GM12878 (cell line): ENCODE results near the gene IGLL5. TPM values are rescaled to one million over a fixed set of nuclear protein-coding genes. Genes with fewer than 3 reads are reported as not detected.

Source experiments
- ATAC-seq: fragments of 200-7000 bp; cut with Tn5 transposase; 3 replicates; pipeline ENCODE4 v1.9.1; 2020; ENCODE audit warnings: mild to moderate bottlenecking, moderate library complexity
- BruUV-seq: library from RNA; stranded (reverse); fragments of 400-500 nt; replicated peaks from 2 replicates; lab custom pipeline; 2021; lab: Mats Ljungman, UMichigan
- CTCF ChIA-PET: fragments of 300-600 bp; sonication (Branson Sonifier 250); formaldehyde crosslinking; extraction: SDS; loops from one replicate; lab custom pipeline; 2021; ENCODE audit warnings: inconsistent platforms; lab: Yijun Ruan, JAX
- POLR2A ChIA-PET: fragments of 350-600 bp; formaldehyde crosslinking; extraction: SDS; loops from one replicate; lab custom pipeline; 2021; ENCODE audit warnings: inconsistent platforms; lab: Charles Lee
- RAD21 ChIA-PET: fragments of 300-600 bp; sonication (Branson Sonifier 250); formaldehyde crosslinking; loops from one replicate; lab custom pipeline; 2023; ENCODE audit warnings: antibody characterized with exemption; ENCODE audit not compliant: unreplicated experiment; lab: Charles Lee
- SMC1A ChIA-PET: fragments of 300-600 bp; sonication (Branson Sonifier 250); formaldehyde crosslinking; loops from one replicate; lab custom pipeline; 2023; ENCODE audit not compliant: unreplicated experiment, uncharacterized antibody; lab: Charles Lee
- DNase-seq: peaks from one replicate; pipeline ENCODE4 v3.0.0-alpha.2; 2011; ENCODE audit warnings: low read depth, low spot score
- FAIRE-seq: peaks from 3 replicates; lab custom pipeline; 2011; peaks lifted over from hg19 to GRCh38; lab: Jason Lieb, UNC
- H2AFZ ChIP-seq: 2 replicates; pipeline ENCODE4 v1.6.0; 2011; ENCODE audit warnings: low read depth, low read length, control low read depth; ENCODE audit not compliant: control insufficient read depth
- H3K27ac ChIP-seq: 2 replicates; pipeline ENCODE4 v1.5.1; 2011; ENCODE audit warnings: control low read depth; ENCODE audit not compliant: control insufficient read depth, insufficient read depth
- H3K27me3 ChIP-seq, 2 experiments: replicated peaks in 1 of 2; 2 replicates each; pipeline versions ENCODE4 v1.6.0 to v1.6.1; 2011; ENCODE audit warnings: low read length in 1 of 2; ENCODE audit not compliant: control insufficient read depth in 2 of 2, insufficient read depth in 2 of 2
- H3K36me3 ChIP-seq, 2 experiments: 2 replicates each; pipeline ENCODE4 v1.5.1; 2011; ENCODE audit warnings: low read length in 1 of 2; ENCODE audit not compliant: control insufficient read depth in 2 of 2, insufficient read depth in 2 of 2
- H3K4me1 ChIP-seq: 2 replicates; pipeline ENCODE4 v1.6.1; 2011; ENCODE audit warnings: mild to moderate bottlenecking, low read length, moderate library complexity, mixed read lengths; ENCODE audit not compliant: control insufficient read depth, insufficient read depth
- H3K4me2 ChIP-seq: 2 replicates; pipeline ENCODE4 v1.6.0; 2011; ENCODE audit warnings: control low read depth; ENCODE audit not compliant: control insufficient read depth, insufficient read depth
- H3K4me3 ChIP-seq: fragments of 200-600 bp; sonication (generic); 2 replicates; pipeline ENCODE4 v1.5.1; 2016
- H3K79me2 ChIP-seq: 2 replicates; pipeline ENCODE4 v1.6.0; 2011; ENCODE audit warnings: low read length; ENCODE audit not compliant: control insufficient read depth, insufficient read depth
- H3K9ac ChIP-seq: 2 replicates; pipeline ENCODE4 v1.8.0; 2011; ENCODE audit warnings: low read length, control low read depth, mixed read lengths; ENCODE audit not compliant: control insufficient read depth, insufficient read depth
- H3K9me3 ChIP-seq: replicated peaks from 3 replicates; pipeline ENCODE4 v1.5.1; 2011; ENCODE audit warnings: mild to moderate bottlenecking, low read length; ENCODE audit not compliant: control insufficient read depth, insufficient read depth
- H4K20me1 ChIP-seq: 2 replicates; pipeline ENCODE4 v1.6.0; 2011; ENCODE audit not compliant: control insufficient read depth, insufficient read depth
- CHD4 ChIP-seq: fragments of 200-600 bp; sonication (generic); IDR thresholded peaks from 2 replicates; pipeline ENCODE4 v1.6.1; 2016; ENCODE audit warnings: mild to moderate bottlenecking
- LARP7 ChIP-seq: fragments of 450-650 bp; IDR thresholded peaks from 2 replicates; pipeline ENCODE4 v1.6.1; 2017; ENCODE audit warnings: mild to moderate bottlenecking
- POLR2AphosphoS2 ChIP-seq: IDR thresholded peaks from 2 replicates; pipeline ENCODE4 v1.6.1; 2011; ENCODE audit warnings: low read depth, mild to moderate bottlenecking, low read length, improper control_type of control experiment, moderate library complexity
- ZNF217 ChIP-seq: fragments of 450-650 bp; IDR thresholded peaks from 2 replicates; pipeline ENCODE4 v1.6.1; 2017; ENCODE audit warnings: antibody characterized with exemption, mild to moderate bottlenecking
- WGBS: methylation state at CpG from one replicate; pipeline ENCODE4 v1.1.6; 2016; ENCODE audit warnings: low lambda C conversion rate; ENCODE audit not compliant: insufficient replicate concordance, insufficient coverage; ENCODE audit errors: missing lambda C conversion rate; 5-methylcytosine and 5-hydroxymethylcytosine counted together
- in situ Hi-C: fragments of 300-500 bp; cut with MboI; formaldehyde crosslinking; loops from 9 replicates; pipeline ENCODE4 v1.14.3; 2018; ENCODE audit warnings: mixed read lengths
- intact Hi-C: fragments of 100-400 bp; cut with micrococcal nuclease; formaldehyde crosslinking; loops from one replicate; pipeline ENCODE4 v1.14.2; 2022; ENCODE audit not compliant: unreplicated experiment
- polyA plus RNA-seq, 11 experiments: library from polyadenylated mRNA; depleted of rRNA in 4 of 11; unstranded in 6 of 11; stranded (reverse) in 5 of 11; fragments of >200 nt; fragmentation: Nextera tagmentation in 4 of 11; fragmentation: Illumina TruSeq in 1 of 11; extraction: Ambion mirVana in 4 of 11; extraction: Trizol in 1 of 11; gene quantifications; 1 replicate in 1 of 11; 2 replicates in 10 of 11; pipeline versions ENCODE4 v1.2.1 to v1.2.3, GENCODE V29; 2011 to 2016; ENCODE audit warnings: inconsistent platforms in 2 of 11, missing spikeins in 2 of 11, low read depth in 1 of 11
- total RNA-seq, 4 experiments: library from RNA; depleted of rRNA in 3 of 4; stranded (reverse); fragments of >200 nt in 3 of 4; fragmentation: Illumina TruSeq in 1 of 4; extraction: Trizol in 1 of 4; gene quantifications; 2 replicates each; pipeline versions ENCODE4 v1.2.1 to v1.2.3, GENCODE V29; 2013 to 2021
- TF ChIP-seq, protein P1 (sequence below): fragments of 450-650 bp; IDR thresholded peaks from 2 replicates; pipeline ENCODE4 v1.6.1; 2016; ENCODE audit warnings: mild to moderate bottlenecking

Gene IGLL5
- total and polyA plus RNA-seq, 10 of the 15 experiments (the other 5 are each of a cell fraction or from before 2014, with no cell fraction given) = not detected

- RAD21 ChIA-PET = interaction anchor here (1.0 to 9.3 kb wide), 9 partner anchors 8 to 109 kb away, joined by 3 to 174 read pairs (median 5); no protein-coding TSS in a partner anchor
- H3K79me2 ChIP-seq = no peaks in the 10 kb centered on the region
- no peaks in the 10 kb centered on the region for H4K20me1 ChIP-seq
- H3K4me3 ChIP-seq = no peak overlapping the region
- DNase-seq = no peak
- H3K27ac ChIP-seq = no peak overlapping the region
- no peak for FAIRE-seq
- in situ Hi-C loops = no loop called here
- no peaks in the 10 kb centered on the region for H3K36me3 ChIP-seq
- no peak overlapping the region for H3K9ac ChIP-seq
- TF ChIP-seq LARP7 (no peak), POLR2AphosphoS2 (no peak), ZNF217 (no peak), CHD4 (no peak)
- TF ChIP-seq, protein P1, sequence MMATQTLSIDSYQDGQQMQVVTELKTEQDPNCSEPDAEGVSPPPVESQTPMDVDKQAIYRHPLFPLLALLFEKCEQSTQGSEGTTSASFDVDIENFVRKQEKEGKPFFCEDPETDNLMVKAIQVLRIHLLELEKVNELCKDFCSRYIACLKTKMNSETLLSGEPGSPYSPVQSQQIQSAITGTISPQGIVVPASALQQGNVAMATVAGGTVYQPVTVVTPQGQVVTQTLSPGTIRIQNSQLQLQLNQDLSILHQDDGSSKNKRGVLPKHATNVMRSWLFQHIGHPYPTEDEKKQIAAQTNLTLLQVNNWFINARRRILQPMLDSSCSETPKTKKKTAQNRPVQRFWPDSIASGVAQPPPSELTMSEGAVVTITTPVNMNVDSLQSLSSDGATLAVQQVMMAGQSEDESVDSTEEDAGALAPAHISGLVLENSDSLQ = no peak
- TF ChIP-seq, all 136 proteins: peak for 0
- Histone ChIP-seq H3K4me1 (peaks cover 18% of the 10 kb centered on the region), H3K27me3 (no peaks in the 10 kb centered on the region), H3K4me2 (no peak overlapping the region), H2AFZ (no peak overlapping the region), H3K9me3 (no peaks in the 10 kb centered on the region)
- intact Hi-C loops = loop anchor here (10.0 kb wide), 1 partner anchor 278 kb away; no protein-coding TSS in a partner anchor
- POLR2A ChIA-PET = no interaction called here
- CTCF ChIA-PET = interaction anchor here (1.2 to 12.5 kb wide), 9 partner anchors 9 to 280 kb away, joined by 5 to 551 read pairs (median 13); no protein-coding TSS in a partner anchor
- no TSS peak for BruUV-seq
- no peak for ATAC-seq
- SMC1A ChIA-PET = interaction anchor here (0.8 to 7.6 kb wide), 14 partner anchors 9 to 110 kb away, joined by 3 to 201 read pairs (median 4); no protein-coding TSS in a partner anchor
- 27% methylated on average over 2 of the region's 2 CpGs for WGBS
These were observed 40.4 kb upstream of the IGLL5 start for GRCh38 chr22:22847241-22847640.
